Heart left ventricle (tissue), 16 donors: ENCODE results near the gene SLC7A6OS. TPM values are rescaled to one million over a fixed set of nuclear protein-coding genes. Genes with fewer than 3 reads are reported as not detected.

ENCODE experiments used
- ATAC-seq, 4 donors: fragments of 200-7000 bp; cut with Tn5 transposase; one replicate each; pipeline ENCODE4 v1.9.1; 2020 to 2022; ENCODE audit warnings: moderate library complexity in 4 of 4, mild to moderate bottlenecking in 3 of 4, moderate number of reproducible peaks in 1 of 4
- DNase-seq, 5 donors: peaks; one replicate each; pipeline ENCODE4 v3.0.0-alpha.2; 2020
- H3K27ac ChIP-seq, 12 donors: fragments of 200-600 bp; sonication (generic) in 4 of 12; one replicate each; pipeline versions ENCODE4 v1.5.0 to v1.8.0; 2016 to 2022; ENCODE audit warnings: mild to moderate bottlenecking in 2 of 12
- H3K27me3 ChIP-seq, 9 donors: fragments of 200-600 bp; sonication (generic) in 2 of 9; one replicate each; pipeline versions ENCODE4 v1.5.1 to v1.8.0; 2016 to 2022; ENCODE audit warnings: mild to moderate bottlenecking in 3 of 9
- H3K36me3 ChIP-seq, 9 donors: fragments of 200-600 bp; sonication (generic) in 2 of 9; one replicate each; pipeline versions ENCODE4 v1.5.0 to v1.8.0; 2018 to 2022; ENCODE audit warnings: mild to moderate bottlenecking in 2 of 9
- H3K4me1 ChIP-seq, 12 donors: fragments of 200-600 bp; sonication (generic) in 4 of 12; one replicate each; pipeline versions ENCODE4 v1.5.0 to v1.8.0; 2016 to 2022; ENCODE audit warnings: mild to moderate bottlenecking in 3 of 12
- H3K4me3 ChIP-seq, 12 donors: fragments of 200-600 bp; sonication (generic) in 4 of 12; one replicate each; pipeline versions ENCODE4 v1.5.0 to v1.8.0; 2017 to 2022; ENCODE audit warnings: mild to moderate bottlenecking in 9 of 12, moderate library complexity in 4 of 12
- H3K9me3 ChIP-seq, 12 donors: fragments of 200-600 bp; sonication (generic) in 4 of 12; one replicate each; pipeline versions ENCODE4 v1.5.0 to v1.8.0; 2016 to 2022; ENCODE audit warnings: mild to moderate bottlenecking in 1 of 12
- POLR2A ChIP-seq, 2 donors: fragments of 450-650 bp; IDR thresholded peaks; one replicate each; pipeline ENCODE4 v1.6.1; 2017; ENCODE audit warnings: antibody characterized with exemption in 2 of 2, mild to moderate bottlenecking in 2 of 2, moderate library complexity in 2 of 2
- WGBS, 4 donors: extraction: QIAGEN DNeasy Blood & Tissue Kit in 2 of 4; methylation state at CpG; one replicate each; pipeline versions ENCODE4 v1.1.5 to v1.1.7; 2013 to 2018; 5-methylcytosine and 5-hydroxymethylcytosine counted together
- intact Hi-C, 10 donors: fragments of 100-400 bp; cut with DNase I; formaldehyde crosslinking; loops; one replicate each; pipeline versions ENCODE4 v1.11.1 to v1.14.2; 2022
- polyA plus RNA-seq, 2 donors: library from polyadenylated mRNA; stranded (reverse); fragments of 200-250 nt; gene quantifications; one replicate each; pipeline ENCODE4 v1.2.3, GENCODE V29; 2013
- total RNA-seq, 9 donors: library from RNA; depleted of rRNA in 2 of 9; stranded (reverse); fragments of >200 nt in 2 of 9; fragmentation: NEBNext Ultra II Directional in 3 of 9; extraction: Animal tissue kit (Norgen Biotek cat#: 25700) in 3 of 9; gene quantifications; one replicate each; pipeline versions ENCODE4 v1.1.0 to v1.2.4, GENCODE V29; 2016 to 2023
- TF ChIP-seq, protein P1 (sequence below), 12 donors: fragments of 200-600 bp; sonication (generic) in 4 of 12; IDR thresholded peaks; one replicate each; pipeline versions ENCODE4 v1.5.0 to v1.8.0; 2018 to 2022; ENCODE audit warnings: antibody characterized with exemption in 12 of 12, mild to moderate bottlenecking in 5 of 12
- donor health status: ischemic (EF 13 %, LVEDD 7.1; RV severe dilation, severe dysfunction).
- donor health status: healthy with polysubstance abuse.
- donor health status: DM: no; HTN: yes; CAD: no.
- donor health status: DM: no; HTN: no; CAD: no.
- donor health status: ischemic (EF 25% LVEDD 6.9; RV normal size, moderate dysfunction).
- donor health status: ischemic (EF 25% LVEDD 5.7; RV mildly dilated, moderate dysfunction).
- donor health status: healthy.
- donor health status: DM: yes; HTN: yes; CAD: no.
- donor health status: ischemic (EF 35%, LVEDD 5.7; RV mildly dilated, moderate dysfunction).
- donor health status: nonischemic (EF 11% LVEDD 7.7; RV severe dilation, severe dysfunction).
- donor health status: DM: yes; HTN: yes; CAD: no.
- donor health status: PGD.
- donor health status: ischemic (EF 29% LVEDD 5.4; RV normal size, mild dysfunction).
- donor health status: nonischemic (EF 23%, LVEDD 6.1; RV moderate dilation, normal function).

Gene SLC7A6OS
- total and polyA plus RNA-seq, 11 donors = 8.1 to 16.2 (median 10.0) TPM

DNA sequence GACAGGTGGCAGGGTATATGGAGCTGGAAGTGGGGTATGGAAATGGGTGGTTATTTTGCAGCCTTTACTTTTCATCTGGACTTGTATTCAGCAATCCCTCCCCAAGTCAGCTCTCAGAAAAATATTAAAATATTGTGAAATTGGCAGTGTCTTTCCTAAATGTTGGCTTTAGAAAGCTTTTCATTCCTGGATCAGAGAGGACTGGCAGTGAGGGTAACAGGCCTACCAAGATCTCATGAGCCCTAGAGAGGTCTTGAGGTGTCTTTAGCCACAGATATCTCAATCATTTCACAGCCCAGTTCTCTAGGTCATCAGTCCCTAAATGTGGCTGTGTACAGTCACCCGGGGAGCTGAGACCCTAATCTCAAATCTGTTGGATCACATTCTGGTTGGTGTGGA, 22.5 kb downstream of the SLC7A6OS start:
- no peak for ATAC-seq
- 73 to 95% (median 88%) methylated on average over 1 of the region's 1 CpG for WGBS, 4 donors
- Histone ChIP-seq H3K27me3 (no peaks in the 10 kb centered on the region), H3K4me3 (no peak overlapping the region), H3K36me3 (peaks cover 0 to 62% (median 37%) of the 10 kb centered on the region in 9 donors), H3K9me3 (no peaks in the 10 kb centered on the region), H3K27ac (peak overlapping the region in 11 of 12 donors; percentile 68 to 95 (median 81)), H3K4me1 (peaks cover 26 to 90% (median 73%) of the 10 kb centered on the region in 12 donors)
- DNase-seq = no peak
- intact Hi-C loops = no loop called here
- no peak for TF ChIP-seq POLR2A (IDR thresholded peaks at IDR 0.05)

DNA sequence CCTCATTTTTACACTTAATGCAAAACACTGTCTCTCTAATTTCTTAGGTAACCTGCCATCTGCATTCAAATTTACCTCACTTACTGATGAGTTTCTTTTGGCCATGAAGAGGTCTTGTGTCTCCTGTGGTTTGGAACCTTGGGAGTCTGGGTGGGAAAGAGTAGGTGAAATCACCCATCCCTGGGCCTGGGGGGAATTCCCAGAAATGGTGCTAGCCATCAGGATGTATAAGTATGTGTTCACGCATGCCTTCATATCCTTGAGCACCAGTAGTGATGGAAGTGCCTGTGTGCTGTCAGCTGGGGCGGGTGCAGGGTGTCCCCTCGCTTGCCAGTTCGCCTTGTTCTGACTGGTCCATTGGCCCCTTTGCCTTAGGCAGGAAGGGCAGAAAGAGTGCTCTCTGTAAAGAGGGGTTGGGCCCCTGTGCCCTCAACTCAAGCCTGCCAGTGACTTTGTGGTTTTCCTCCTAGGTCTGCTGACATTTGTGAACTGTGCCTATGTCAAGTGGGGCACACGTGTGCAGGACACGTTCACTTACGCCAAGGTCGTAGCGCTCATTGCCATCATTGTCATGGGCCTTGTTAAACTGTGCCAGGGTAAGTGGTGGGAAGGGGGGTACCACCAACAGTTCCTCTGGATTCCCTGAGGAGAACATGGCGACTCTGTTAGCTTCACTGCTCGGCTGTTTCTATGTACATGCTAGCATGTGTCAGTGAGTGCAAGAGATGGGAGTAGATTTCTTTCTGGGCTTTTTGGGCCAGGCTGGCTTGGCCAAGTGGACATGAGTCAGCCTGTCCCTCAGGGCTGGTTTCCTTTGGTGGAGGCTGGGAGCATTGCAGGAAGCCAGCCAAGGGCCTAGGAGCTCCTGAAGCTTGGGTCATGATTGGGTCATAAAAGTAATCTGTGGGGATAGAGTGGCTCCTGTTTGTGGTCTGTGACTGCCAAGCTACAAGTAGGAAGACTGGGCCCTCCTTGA, 23.2 kb downstream of the SLC7A6OS start:
- Histone ChIP-seq H3K4me3 (no peak overlapping the region), H3K27ac (peak overlapping the region; percentile 51 to 95 (median 79)), H3K4me1 (peaks cover 26 to 97% (median 80%) of the 10 kb centered on the region in 12 donors)

DNA sequence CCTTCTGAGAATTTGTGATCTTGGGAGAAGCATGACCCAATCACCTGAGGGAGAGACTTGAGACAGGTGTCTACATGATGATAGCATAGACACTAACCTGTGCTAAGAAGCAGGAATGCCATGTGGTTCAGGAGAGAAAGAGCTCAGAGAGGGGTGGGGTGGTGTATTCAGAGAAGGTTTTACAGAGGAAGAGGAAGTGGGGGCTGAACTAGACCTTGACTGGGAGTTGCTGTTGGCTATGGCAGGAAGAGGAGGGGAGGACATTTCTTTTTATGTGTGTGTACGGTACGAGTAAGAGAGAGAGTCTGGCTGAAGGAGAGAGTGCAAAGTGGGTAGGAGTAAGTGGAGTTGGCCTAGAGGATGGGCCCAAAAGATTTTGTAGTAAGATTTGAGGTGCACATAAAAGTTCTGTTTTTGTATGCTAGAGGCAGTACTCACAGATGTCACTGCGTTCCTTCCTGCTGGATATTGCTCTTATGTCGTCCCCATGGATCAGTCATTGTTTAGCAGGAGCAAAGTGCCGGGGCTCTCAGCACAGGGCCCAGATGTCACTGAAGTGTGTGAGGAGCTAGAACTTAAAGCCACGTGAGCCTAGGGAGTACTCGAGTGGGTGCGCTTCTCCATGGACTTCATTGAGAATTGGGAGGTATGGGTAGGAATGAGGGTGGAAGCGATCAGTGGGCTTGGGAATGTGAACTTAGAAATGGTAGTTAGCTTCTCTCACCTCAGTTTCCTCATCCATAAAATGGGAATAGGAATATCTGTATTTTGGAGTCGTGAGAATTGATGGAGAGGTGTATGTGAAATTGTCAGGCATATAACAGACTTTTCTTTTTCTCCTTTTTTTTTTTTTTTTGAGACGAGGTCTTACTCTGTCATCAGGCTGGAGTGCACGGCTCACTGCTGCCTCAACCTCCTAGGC, 24.3 kb downstream of the SLC7A6OS start:
- Histone ChIP-seq H3K36me3 (peaks cover 0 to 59% (median 37%) of the 10 kb centered on the region in 9 donors), H3K27ac (peak overlapping the region; percentile 1 to 95 (median 84)), H3K4me1 (peaks cover 26 to 100% (median 83%) of the 10 kb centered on the region in 12 donors), H3K4me3 (peak overlapping the region in 1 of 12 donors; percentile 19), H3K9me3 (no peaks in the 10 kb centered on the region), H3K27me3 (no peaks in the 10 kb centered on the region)
- DNase-seq = no peak
- no peak for TF ChIP-seq POLR2A (IDR thresholded peaks at IDR 0.05)
- TF ChIP-seq, protein P1, sequence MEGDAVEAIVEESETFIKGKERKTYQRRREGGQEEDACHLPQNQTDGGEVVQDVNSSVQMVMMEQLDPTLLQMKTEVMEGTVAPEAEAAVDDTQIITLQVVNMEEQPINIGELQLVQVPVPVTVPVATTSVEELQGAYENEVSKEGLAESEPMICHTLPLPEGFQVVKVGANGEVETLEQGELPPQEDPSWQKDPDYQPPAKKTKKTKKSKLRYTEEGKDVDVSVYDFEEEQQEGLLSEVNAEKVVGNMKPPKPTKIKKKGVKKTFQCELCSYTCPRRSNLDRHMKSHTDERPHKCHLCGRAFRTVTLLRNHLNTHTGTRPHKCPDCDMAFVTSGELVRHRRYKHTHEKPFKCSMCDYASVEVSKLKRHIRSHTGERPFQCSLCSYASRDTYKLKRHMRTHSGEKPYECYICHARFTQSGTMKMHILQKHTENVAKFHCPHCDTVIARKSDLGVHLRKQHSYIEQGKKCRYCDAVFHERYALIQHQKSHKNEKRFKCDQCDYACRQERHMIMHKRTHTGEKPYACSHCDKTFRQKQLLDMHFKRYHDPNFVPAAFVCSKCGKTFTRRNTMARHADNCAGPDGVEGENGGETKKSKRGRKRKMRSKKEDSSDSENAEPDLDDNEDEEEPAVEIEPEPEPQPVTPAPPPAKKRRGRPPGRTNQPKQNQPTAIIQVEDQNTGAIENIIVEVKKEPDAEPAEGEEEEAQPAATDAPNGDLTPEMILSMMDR (IDR thresholded peaks at IDR 0.05) = no peak
- ATAC-seq = peak in 2 of 4 donors; percentile 4 to 49
- intact Hi-C loops = no loop called here
- WGBS, 4 donors = 64 to 79% (median 71%) methylated on average over 12 of the region's 12 CpGs

More for the DNA sequence above, 23.2 kb downstream of the SLC7A6OS start:
- WGBS, 4 donors = 73 to 85% (median 76%) methylated on average over 11 of the region's 11 CpGs
- TF ChIP-seq POLR2A (IDR thresholded peaks at IDR 0.05) = no peak
- TF ChIP-seq, protein P1 (IDR thresholded peaks at IDR 0.05) = peak in 4 of 12 donors; percentile 6 to 21 (median 13)
- intact Hi-C loops = no loop called here
- no peaks in the 10 kb centered on the region for H3K27me3 ChIP-seq
- DNase-seq = peak; percentile 70 to 90 (median 85)
- ATAC-seq = peak; percentile 4 to 84 (median 76)
- H3K9me3 ChIP-seq = no peaks in the 10 kb centered on the region
- H3K36me3 ChIP-seq = peaks cover 0 to 58% (median 37%) of the 10 kb centered on the region in 9 donors

DNA sequence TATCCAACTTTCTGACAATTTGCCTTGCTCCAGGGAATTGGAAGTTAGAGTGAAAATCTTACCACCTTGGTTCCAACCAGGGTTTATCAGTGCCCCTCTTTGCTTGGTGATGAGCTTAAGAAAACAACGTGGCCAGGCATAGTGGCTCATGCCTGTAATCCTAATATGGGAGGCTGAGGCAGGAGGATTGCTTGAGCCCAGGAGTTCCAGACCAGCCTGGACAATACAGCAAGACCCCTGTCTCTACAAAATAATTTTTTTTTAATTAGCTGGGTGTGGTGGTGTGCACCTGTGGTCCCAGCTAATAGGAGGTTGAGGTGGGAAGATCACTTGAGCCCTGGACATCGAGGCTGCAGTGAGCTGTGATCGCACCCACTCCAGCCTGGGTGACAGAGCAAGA, 25.1 kb downstream of the SLC7A6OS start:
- Histone ChIP-seq H3K27ac (peak overlapping the region in 11 of 12 donors; percentile 72 to 95 (median 85)), H3K4me1 (peaks cover 26 to 100% (median 83%) of the 10 kb centered on the region in 12 donors), H3K4me3 (peak overlapping the region in 1 of 12 donors; percentile 19), H3K36me3 (peaks cover 0 to 53% (median 31%) of the 10 kb centered on the region in 9 donors), H3K27me3 (no peaks in the 10 kb centered on the region), H3K9me3 (no peaks in the 10 kb centered on the region)
- WGBS, 4 donors = 89 to 97% (median 91%) methylated on average over 3 of the region's 3 CpGs
- ATAC-seq (no peak), DNase-seq (no peak)
- TF ChIP-seq, protein P1 (IDR thresholded peaks at IDR 0.05) = no peak
- no peak for TF ChIP-seq POLR2A (IDR thresholded peaks at IDR 0.05)
- intact Hi-C loops = loop anchor here in 2 of 10 donors (1.0 to 2.0 kb wide), 2 partner anchors 21 kb away; partner anchors contain the start of gene SLC7A6 (in 2 of the 2)
